ENCODE results near the gene CTAGE15.
"Not testable (repeated sequence)": the region's sequence is repeated elsewhere in the genome, so short reads cannot be mapped to it uniquely, and the experiment has no call there.

Gene CTAGE15

GRCh38 chr7:143617204-143617603 is 45.6 kb downstream of the CTAGE15 start:
- H3K4me3 ChIP-seq (replicated peaks in 1 of 2; ENCODE audit: low read depth in 2 of 2, low read length in 2 of 2); DNase-seq (ENCODE audit: low read depth in 2 of 2): not testable (repeated sequence)

- not testable (repeated sequence) for H3K4me3 ChIP-seq (replicated peaks in 1 of 2; ENCODE audit: low read depth in 2 of 2, low read length in 2 of 2); DNase-seq (ENCODE audit: low read depth in 2 of 2)
- peak; percentile 11 for TF ChIP-seq CTCF (IDR thresholded peaks at IDR 0.05; ENCODE audit: low read depth, low read length)
These were observed 48.5 kb downstream of the CTAGE15 start for GRCh38 chr7:143620058-143620457.

- peak within 1 kb of the TSS in 1 of 2 donors; percentile 38 for H3K4me3 ChIP-seq (replicated peaks in 1 of 2; ENCODE audit: low read depth in 2 of 2, low read length in 2 of 2)
- DNase-seq (ENCODE audit: low read depth in 2 of 2): not testable (repeated sequence)
These were observed 49.0 kb downstream of the CTAGE15 start, which contains the start of gene TCAF2 for GRCh38 chr7:143620646-143621045. Gene TCAF2 (plus strand): TSS chr7:143620974.

- not testable (repeated sequence) for H3K4me3 ChIP-seq (replicated peaks in 1 of 2; ENCODE audit: low read depth in 2 of 2, low read length in 2 of 2); DNase-seq (ENCODE audit: low read depth in 2 of 2)
These were observed 49.6 kb downstream of the CTAGE15 start for GRCh38 chr7:143621175-143621574.

- not testable (repeated sequence) for DNase-seq (ENCODE audit: low read depth in 2 of 2); H3K4me3 ChIP-seq (replicated peaks in 1 of 2; ENCODE audit: low read depth in 2 of 2, low read length in 2 of 2)
These were observed 50.5 kb downstream of the CTAGE15 start for GRCh38 chr7:143622130-143622529.
